IMR-90 (cell line): Measurements from ENCODE around the gene OSBPL1A. TPM values are rescaled to one million over a fixed set of nuclear protein-coding genes. Genes with fewer than 3 reads are reported as not detected.

ENCODE experiments used
- ATAC-seq: fragments of 200-7000 bp; cut with Tn5 transposase; 2 replicates; pipeline ENCODE4 v1.9.1; 2020; ENCODE audit warnings: low read depth, mild to moderate bottlenecking, moderate library complexity
- BruUV-seq: library from RNA; stranded (reverse); fragments of 400-500 nt; replicated peaks from 2 replicates; lab custom pipeline; 2021; lab: Mats Ljungman, UMichigan
- CTCF ChIA-PET: fragments of 300-600 bp; formaldehyde crosslinking; extraction: SDS; loops from one replicate; lab custom pipeline; 2021; ENCODE audit warnings: antibody characterized with exemption; lab: Yijun Ruan, JAX
- POLR2A ChIA-PET: fragments of 300-600 bp; sonication (Branson Sonifier 250); formaldehyde crosslinking; loops from one replicate; lab custom pipeline; 2022; ENCODE audit warnings: antibody characterized with exemption; ENCODE audit not compliant: unreplicated experiment; lab: Charles Lee
- DNase-seq: peaks from one replicate; pipeline ENCODE4 v3.0.0; 2013
- H2AFZ ChIP-seq: replicated peaks from 2 replicates; pipeline ENCODE3; 2013; ENCODE audit warnings: low read length, mild to moderate bottlenecking; ENCODE audit not compliant: poor library complexity
- H2AK5ac ChIP-seq: 2 replicates; pipeline ENCODE4 v1.6.1; 2013; ENCODE audit warnings: low read depth, low read length, inconsistent platforms
- H2AK9ac ChIP-seq: replicated peaks from 2 replicates; pipeline ENCODE3; 2013; ENCODE audit warnings: mild to moderate bottlenecking, low read depth, low read length, moderate library complexity; ENCODE audit not compliant: poor library complexity
- H2BK120ac ChIP-seq: 2 replicates; pipeline ENCODE4 v1.6.1; 2013; ENCODE audit warnings: low read depth, low read length, inconsistent platforms
- H2BK15ac ChIP-seq: 3 replicates; pipeline ENCODE4 v1.6.1; 2013; ENCODE audit warnings: low read depth, low read length, inconsistent platforms
- H2BK20ac ChIP-seq: 2 replicates; pipeline ENCODE4 v1.6.1; 2013; ENCODE audit warnings: low read depth, mild to moderate bottlenecking, inconsistent platforms, low read length, moderate library complexity
- H2BK5ac ChIP-seq: 2 replicates; pipeline ENCODE4 v1.6.1; 2013; ENCODE audit warnings: mild to moderate bottlenecking, low read depth, low read length, inconsistent platforms; ENCODE audit not compliant: poor library complexity, severe bottlenecking
- H3K14ac ChIP-seq: replicated peaks from 2 replicates; pipeline ENCODE4 v1.6.1; 2013; ENCODE audit warnings: low read depth, low read length, inconsistent platforms
- H3K18ac ChIP-seq: 2 replicates; pipeline ENCODE4 v1.6.1; 2013; ENCODE audit warnings: low read depth, low read length, control low read depth
- H3K23ac ChIP-seq: 2 replicates; pipeline ENCODE4 v1.6.1; 2013; ENCODE audit warnings: low read depth, low read length, inconsistent platforms
- H3K27ac ChIP-seq: 2 replicates; pipeline ENCODE4 v1.5.1; 2013; ENCODE audit warnings: mild to moderate bottlenecking, control low read depth, low read length; ENCODE audit not compliant: insufficient read depth
- H3K27me3 ChIP-seq: 2 replicates; pipeline ENCODE4 v1.6.1; 2013; ENCODE audit warnings: low read length; ENCODE audit not compliant: control insufficient read depth, insufficient read depth
- H3K36me3 ChIP-seq: 2 replicates; pipeline ENCODE4 v1.6.1; 2013; ENCODE audit warnings: low read length, mixed read lengths; ENCODE audit not compliant: control insufficient read depth, insufficient read depth
- H3K4ac ChIP-seq: 2 replicates; pipeline ENCODE4 v1.6.1; 2013; ENCODE audit warnings: low read depth, low read length, inconsistent platforms
- H3K4me1 ChIP-seq: 2 replicates; pipeline ENCODE4 v1.6.1; 2013; ENCODE audit warnings: low read length, mixed read lengths; ENCODE audit not compliant: control insufficient read depth, insufficient read depth
- H3K4me2 ChIP-seq: 2 replicates; pipeline ENCODE4 v1.6.1; 2013; ENCODE audit warnings: low read depth, mild to moderate bottlenecking, control low read depth, low read length, moderate library complexity
- H3K4me3 ChIP-seq: 2 replicates; pipeline ENCODE4 v1.5.1; 2013; ENCODE audit warnings: low read depth, mild to moderate bottlenecking, control low read depth, low read length, moderate library complexity; ENCODE audit not compliant: insufficient read depth
- H3K56ac ChIP-seq: 2 replicates; pipeline ENCODE4 v1.6.1; 2013; ENCODE audit warnings: low read length, inconsistent platforms; ENCODE audit not compliant: insufficient read depth; ENCODE audit errors: extremely low read depth
- H3K79me1 ChIP-seq, 2 experiments: 2 replicates each; pipeline ENCODE4 v1.6.1; 2013; ENCODE audit warnings: low read length in 2 of 2, inconsistent platforms in 1 of 2, low read depth in 1 of 2
- H3K9ac ChIP-seq: 2 replicates; pipeline ENCODE4 v1.6.1; 2013; ENCODE audit warnings: low read depth, low read length, control low read depth
- H3K9me1 ChIP-seq: 2 replicates; pipeline ENCODE4 v1.6.1; 2013; ENCODE audit warnings: low read length, inconsistent platforms; ENCODE audit not compliant: insufficient read depth
- H3K9me3 ChIP-seq: 2 replicates; pipeline ENCODE4 v1.6.1; 2013; ENCODE audit warnings: low read length; ENCODE audit not compliant: control insufficient read depth, insufficient read depth
- H4K20me1 ChIP-seq: 2 replicates; pipeline ENCODE4 v1.6.1; 2013; ENCODE audit warnings: low read length, inconsistent platforms; ENCODE audit not compliant: insufficient read depth
- H4K5ac ChIP-seq: 2 replicates; pipeline ENCODE4 v1.6.1; 2013; ENCODE audit warnings: mild to moderate bottlenecking, low read depth, low read length, control low read depth
- H4K8ac ChIP-seq, 2 experiments: 2 replicates each; pipeline ENCODE4 v1.6.1; 2013; ENCODE audit warnings: low read depth in 2 of 2, low read length in 2 of 2, control low read depth in 1 of 2, inconsistent platforms in 1 of 2
- H4K91ac ChIP-seq: 2 replicates; pipeline ENCODE4 v1.6.1; 2013; ENCODE audit warnings: low read depth, low read length, inconsistent platforms; ENCODE audit not compliant: insufficient read depth
- BHLHE40 ChIP-seq: fragments of 150-350 bp; IDR thresholded peaks from 2 replicates; pipeline ENCODE4 v1.6.1; 2016; ENCODE audit warnings: mild to moderate bottlenecking, low read depth, low read length
- CEBPB ChIP-seq: IDR thresholded peaks from 2 replicates; pipeline ENCODE4 v1.6.1; 2012; ENCODE audit warnings: low read depth, low read length, improper control_type of control experiment
- CHD1 ChIP-seq: IDR thresholded peaks from 2 replicates; pipeline ENCODE4 v1.6.1; 2012; ENCODE audit warnings: low read depth, low read length, improper control_type of control experiment
- FOS ChIP-seq: fragments of 150-350 bp; IDR thresholded peaks from 2 replicates; pipeline ENCODE4 v1.6.1; 2016; ENCODE audit warnings: low read depth, low read length
- MAFK ChIP-seq: IDR thresholded peaks from 2 replicates; pipeline ENCODE4 v1.6.1; 2012; ENCODE audit warnings: low read depth, low read length, improper control_type of control experiment
- MAZ ChIP-seq: IDR thresholded peaks from 2 replicates; pipeline ENCODE4 v1.6.1; 2012; ENCODE audit warnings: low read depth, mild to moderate bottlenecking, low read length, improper control_type of control experiment, moderate library complexity, borderline replicate concordance
- MXI1 ChIP-seq: IDR thresholded peaks from 2 replicates; pipeline ENCODE4 v1.6.1; 2012; ENCODE audit warnings: low read depth, mild to moderate bottlenecking, low read length, moderate library complexity, borderline replicate concordance
- NFE2L2 ChIP-seq: fragments of 150-350 bp; IDR thresholded peaks from 2 replicates; pipeline ENCODE4 v1.6.1; 2016; ENCODE audit warnings: low read depth, mild to moderate bottlenecking, low read length
- POLR2A ChIP-seq: IDR thresholded peaks from 2 replicates; pipeline ENCODE4 v1.6.1; 2012; ENCODE audit warnings: mild to moderate bottlenecking, low read depth, low read length
- RAD21 ChIP-seq: IDR thresholded peaks from 2 replicates; pipeline ENCODE4 v1.6.1; 2012; ENCODE audit warnings: low read length, improper control_type of control experiment
- RCOR1 ChIP-seq: IDR thresholded peaks from 2 replicates; pipeline ENCODE4 v1.6.1; 2012; ENCODE audit warnings: mild to moderate bottlenecking, low read length, improper control_type of control experiment; ENCODE audit not compliant: insufficient replicate concordance
- RFX5 ChIP-seq: IDR thresholded peaks from 2 replicates; pipeline ENCODE4 v1.8.0; 2012; ENCODE audit warnings: low read depth, mild to moderate bottlenecking, low read length, moderate library complexity
- SMC3 ChIP-seq: fragments of 150-350 bp; IDR thresholded peaks from 2 replicates; pipeline ENCODE4 v1.6.1; 2016; ENCODE audit warnings: low read depth, mild to moderate bottlenecking, antibody characterized with exemption, low read length, moderate library complexity
- WGBS, 2 experiments: methylation state at CpG; one replicate each; pipeline versions ENCODE4 v1.1.5 to v1.1.7; 2013; ENCODE audit warnings: missing lambda C conversion rate in 2 of 2; ENCODE audit not compliant: insufficient read length in 1 of 2; ENCODE audit errors: extremely low coverage in 2 of 2; 5-methylcytosine and 5-hydroxymethylcytosine counted together
- dilution Hi-C: fragments of 300-500 bp; cut with HindIII; formaldehyde crosslinking; loops from one replicate; pipeline ENCODE4 v1.14.3; 2018; ENCODE audit warnings: low sequenced_read_pairs; ENCODE audit not compliant: unreplicated experiment
- in situ Hi-C: fragments of 300-500 bp; cut with MboI; formaldehyde crosslinking; loops from 3 replicates; pipeline ENCODE4 v1.14.3; 2019; ENCODE audit warnings: low sequenced_read_pairs, inconsistent platforms, mixed read lengths
- intact Hi-C: fragments of 100-400 bp; cut with micrococcal nuclease; formaldehyde crosslinking; loops from 2 replicates; pipeline ENCODE4 v1.10.0; 2022
- polyA plus RNA-seq, 3 experiments: library from polyadenylated mRNA; depleted of rRNA; stranded (reverse); fragments of >200 nt; gene quantifications; 2 replicates each; pipeline ENCODE4 v1.2.3, GENCODE V29; 2012; ENCODE audit warnings: low replicate concordance in 1 of 3
- total RNA-seq: library from RNA; depleted of rRNA; stranded (reverse); fragments of >200 nt; gene quantifications from 2 replicates; pipeline ENCODE4 v1.2.3, GENCODE V29; 2012
- TF ChIP-seq, protein P1 (sequence below): fragments of 150-350 bp; IDR thresholded peaks from 2 replicates; pipeline ENCODE4 v1.6.1; 2017; ENCODE audit warnings: mild to moderate bottlenecking, antibody characterized with exemption, low read length, low read depth
- TF ChIP-seq, protein P2 (sequence below): conservative IDR thresholded peaks from 2 replicates; pipeline ENCODE4 v1.5.1; 2012; ENCODE audit warnings: mild to moderate bottlenecking, low read depth, low read length, improper control_type of control experiment
- TF ChIP-seq, protein P3 (sequence below): fragments of 150-350 bp; IDR thresholded peaks from 2 replicates; pipeline ENCODE4 v1.6.1; 2016; ENCODE audit warnings: low read depth, mild to moderate bottlenecking, low read length, moderate library complexity, borderline replicate concordance

Gene OSBPL1A
- total and polyA plus RNA-seq, 2 of the 4 experiments (the other 2 are of a cell fraction): 29.4 to 70.4 TPM

DNA sequence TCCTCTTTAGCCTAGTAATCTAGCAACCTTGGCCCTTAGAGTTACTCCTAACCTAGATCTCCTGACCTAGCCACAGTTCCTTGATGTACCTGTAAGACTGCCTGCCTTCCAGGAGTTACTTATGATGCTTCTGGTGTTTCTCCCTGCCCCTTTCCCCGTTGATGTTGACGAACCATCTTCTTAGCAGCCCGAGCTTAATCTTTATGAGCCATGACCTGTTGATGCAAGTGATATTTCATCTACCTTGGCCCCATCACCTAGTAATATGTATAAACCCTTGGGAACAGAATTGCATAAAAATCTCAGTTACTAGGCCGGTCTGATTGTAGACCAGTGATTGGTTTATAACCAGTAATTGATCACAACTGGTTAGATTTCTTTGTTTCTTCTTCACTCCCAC lies 31.6 kb upstream of the OSBPL1A start:
- H2AFZ ChIP-seq: no peak overlapping the region
- no TSS peak for BruUV-seq
- peaks cover 19 to 29% of the 10 kb centered on the region in 2 experiments for H3K79me1 ChIP-seq
- H3K14ac ChIP-seq: no peak overlapping the region
- H4K91ac ChIP-seq: no peak overlapping the region
- no peak overlapping the region for H2BK5ac ChIP-seq
- ChIA-PET POLR2A (no interaction called here), CTCF (no interaction called here)
- no peak for ATAC-seq
- H4K20me1 ChIP-seq: no peaks in the 10 kb centered on the region
- no peak overlapping the region for H2AK9ac ChIP-seq
- no peaks in the 10 kb centered on the region for H3K9me3 ChIP-seq
- no peak overlapping the region for H4K5ac ChIP-seq
- no peak overlapping the region for H3K27ac ChIP-seq
- no peak overlapping the region for H4K8ac ChIP-seq
- H3K4me2 ChIP-seq: no peak overlapping the region
- no peak overlapping the region for H3K56ac ChIP-seq
- DNase-seq: no peak
- H3K27me3 ChIP-seq: no peaks in the 10 kb centered on the region
- no peaks in the 10 kb centered on the region; the same call in 1 of the 2 replicates for H3K4me1 ChIP-seq
- no peak overlapping the region for H3K4ac ChIP-seq
- H2AK5ac ChIP-seq: no peak overlapping the region
- intact Hi-C loops (no loop called here), in situ Hi-C loops (no loop called here), dilution Hi-C loops (no loop called here)
- H2BK15ac ChIP-seq: no peak overlapping the region
- no peak overlapping the region for H3K4me3 ChIP-seq
- H2BK20ac ChIP-seq: no peak overlapping the region
- no peak overlapping the region for H3K18ac ChIP-seq
- TF ChIP-seq CHD1 (no peak), SMC3 (no peak), POLR2A (no peak), FOS (no peak), MAFK (no peak), RFX5 (no peak), RAD21 (no peak), CEBPB (no peak), RCOR1 (no peak), MAZ (no peak), NFE2L2 (no peak), MXI1 (no peak), BHLHE40 (no peak)
- TF ChIP-seq, protein P1, sequence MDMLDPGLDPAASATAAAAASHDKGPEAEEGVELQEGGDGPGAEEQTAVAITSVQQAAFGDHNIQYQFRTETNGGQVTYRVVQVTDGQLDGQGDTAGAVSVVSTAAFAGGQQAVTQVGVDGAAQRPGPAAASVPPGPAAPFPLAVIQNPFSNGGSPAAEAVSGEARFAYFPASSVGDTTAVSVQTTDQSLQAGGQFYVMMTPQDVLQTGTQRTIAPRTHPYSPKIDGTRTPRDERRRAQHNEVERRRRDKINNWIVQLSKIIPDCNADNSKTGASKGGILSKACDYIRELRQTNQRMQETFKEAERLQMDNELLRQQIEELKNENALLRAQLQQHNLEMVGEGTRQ: no peak
- TF ChIP-seq, protein P2, sequence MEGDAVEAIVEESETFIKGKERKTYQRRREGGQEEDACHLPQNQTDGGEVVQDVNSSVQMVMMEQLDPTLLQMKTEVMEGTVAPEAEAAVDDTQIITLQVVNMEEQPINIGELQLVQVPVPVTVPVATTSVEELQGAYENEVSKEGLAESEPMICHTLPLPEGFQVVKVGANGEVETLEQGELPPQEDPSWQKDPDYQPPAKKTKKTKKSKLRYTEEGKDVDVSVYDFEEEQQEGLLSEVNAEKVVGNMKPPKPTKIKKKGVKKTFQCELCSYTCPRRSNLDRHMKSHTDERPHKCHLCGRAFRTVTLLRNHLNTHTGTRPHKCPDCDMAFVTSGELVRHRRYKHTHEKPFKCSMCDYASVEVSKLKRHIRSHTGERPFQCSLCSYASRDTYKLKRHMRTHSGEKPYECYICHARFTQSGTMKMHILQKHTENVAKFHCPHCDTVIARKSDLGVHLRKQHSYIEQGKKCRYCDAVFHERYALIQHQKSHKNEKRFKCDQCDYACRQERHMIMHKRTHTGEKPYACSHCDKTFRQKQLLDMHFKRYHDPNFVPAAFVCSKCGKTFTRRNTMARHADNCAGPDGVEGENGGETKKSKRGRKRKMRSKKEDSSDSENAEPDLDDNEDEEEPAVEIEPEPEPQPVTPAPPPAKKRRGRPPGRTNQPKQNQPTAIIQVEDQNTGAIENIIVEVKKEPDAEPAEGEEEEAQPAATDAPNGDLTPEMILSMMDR: no peak
- TF ChIP-seq, protein P3, sequence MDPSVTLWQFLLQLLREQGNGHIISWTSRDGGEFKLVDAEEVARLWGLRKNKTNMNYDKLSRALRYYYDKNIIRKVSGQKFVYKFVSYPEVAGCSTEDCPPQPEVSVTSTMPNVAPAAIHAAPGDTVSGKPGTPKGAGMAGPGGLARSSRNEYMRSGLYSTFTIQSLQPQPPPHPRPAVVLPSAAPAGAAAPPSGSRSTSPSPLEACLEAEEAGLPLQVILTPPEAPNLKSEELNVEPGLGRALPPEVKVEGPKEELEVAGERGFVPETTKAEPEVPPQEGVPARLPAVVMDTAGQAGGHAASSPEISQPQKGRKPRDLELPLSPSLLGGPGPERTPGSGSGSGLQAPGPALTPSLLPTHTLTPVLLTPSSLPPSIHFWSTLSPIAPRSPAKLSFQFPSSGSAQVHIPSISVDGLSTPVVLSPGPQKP: no peak
- peaks cover 3% of the 10 kb centered on the region; the same call in 1 of the 2 replicates for H3K36me3 ChIP-seq
- WGBS, 2 experiments: no CpG with 5 or more reads among the region's 4 CpGs
- no peak overlapping the region for H2BK120ac ChIP-seq
- peaks cover 3% of the 10 kb centered on the region for H3K9me1 ChIP-seq
- H3K23ac ChIP-seq: no peak overlapping the region
- H3K9ac ChIP-seq: no peak overlapping the region
